GM12878 (cell line): Measurements from ENCODE around the gene KIRREL3. TPM values are rescaled to one million over a fixed set of nuclear protein-coding genes. Genes with fewer than 3 reads are reported as not detected.

Source experiments
- ATAC-seq: fragments of 200-7000 bp; cut with Tn5 transposase; 3 replicates; pipeline ENCODE4 v1.9.1; 2020; ENCODE audit warnings: mild to moderate bottlenecking, moderate library complexity
- BruUV-seq: library from RNA; stranded (reverse); fragments of 400-500 nt; replicated peaks from 2 replicates; lab custom pipeline; 2021; lab: Mats Ljungman, UMichigan
- CTCF ChIA-PET: fragments of 300-600 bp; sonication (Branson Sonifier 250); formaldehyde crosslinking; extraction: SDS; loops from one replicate; lab custom pipeline; 2021; ENCODE audit warnings: inconsistent platforms; lab: Yijun Ruan, JAX
- POLR2A ChIA-PET: fragments of 350-600 bp; formaldehyde crosslinking; extraction: SDS; loops from one replicate; lab custom pipeline; 2021; ENCODE audit warnings: inconsistent platforms; lab: Charles Lee
- RAD21 ChIA-PET: fragments of 300-600 bp; sonication (Branson Sonifier 250); formaldehyde crosslinking; loops from one replicate; lab custom pipeline; 2023; ENCODE audit warnings: antibody characterized with exemption; ENCODE audit not compliant: unreplicated experiment; lab: Charles Lee
- SMC1A ChIA-PET: fragments of 300-600 bp; sonication (Branson Sonifier 250); formaldehyde crosslinking; loops from one replicate; lab custom pipeline; 2023; ENCODE audit not compliant: unreplicated experiment, uncharacterized antibody; lab: Charles Lee
- DNase-seq: peaks from one replicate; pipeline ENCODE4 v3.0.0-alpha.2; 2011; ENCODE audit warnings: low read depth, low spot score
- FAIRE-seq: peaks from 3 replicates; lab custom pipeline; 2011; peaks lifted over from hg19 to GRCh38; lab: Jason Lieb, UNC
- H2AFZ ChIP-seq: 2 replicates; pipeline ENCODE4 v1.6.0; 2011; ENCODE audit warnings: low read depth, low read length, control low read depth; ENCODE audit not compliant: control insufficient read depth
- H3K27ac ChIP-seq: 2 replicates; pipeline ENCODE4 v1.5.1; 2011; ENCODE audit warnings: control low read depth; ENCODE audit not compliant: control insufficient read depth, insufficient read depth
- H3K27me3 ChIP-seq, 2 experiments: replicated peaks in 1 of 2; 2 replicates each; pipeline versions ENCODE4 v1.6.0 to v1.6.1; 2011; ENCODE audit warnings: low read length in 1 of 2; ENCODE audit not compliant: control insufficient read depth in 2 of 2, insufficient read depth in 2 of 2
- H3K36me3 ChIP-seq, 2 experiments: 2 replicates each; pipeline ENCODE4 v1.5.1; 2011; ENCODE audit warnings: low read length in 1 of 2; ENCODE audit not compliant: control insufficient read depth in 2 of 2, insufficient read depth in 2 of 2
- H3K4me1 ChIP-seq: 2 replicates; pipeline ENCODE4 v1.6.1; 2011; ENCODE audit warnings: mild to moderate bottlenecking, low read length, moderate library complexity, mixed read lengths; ENCODE audit not compliant: control insufficient read depth, insufficient read depth
- H3K4me2 ChIP-seq: 2 replicates; pipeline ENCODE4 v1.6.0; 2011; ENCODE audit warnings: control low read depth; ENCODE audit not compliant: control insufficient read depth, insufficient read depth
- H3K4me3 ChIP-seq: fragments of 200-600 bp; sonication (generic); 2 replicates; pipeline ENCODE4 v1.5.1; 2016
- H3K79me2 ChIP-seq: 2 replicates; pipeline ENCODE4 v1.6.0; 2011; ENCODE audit warnings: low read length; ENCODE audit not compliant: control insufficient read depth, insufficient read depth
- H3K9ac ChIP-seq: 2 replicates; pipeline ENCODE4 v1.8.0; 2011; ENCODE audit warnings: low read length, control low read depth, mixed read lengths; ENCODE audit not compliant: control insufficient read depth, insufficient read depth
- H3K9me3 ChIP-seq: replicated peaks from 3 replicates; pipeline ENCODE4 v1.5.1; 2011; ENCODE audit warnings: mild to moderate bottlenecking, low read length; ENCODE audit not compliant: control insufficient read depth, insufficient read depth
- H4K20me1 ChIP-seq: 2 replicates; pipeline ENCODE4 v1.6.0; 2011; ENCODE audit not compliant: control insufficient read depth, insufficient read depth
- BRCA1 ChIP-seq: IDR thresholded peaks from 2 replicates; pipeline ENCODE4 v1.6.1; 2011; ENCODE audit warnings: low read depth, low read length, improper control_type of control experiment
- CHD2 ChIP-seq: IDR thresholded peaks from 2 replicates; pipeline ENCODE4 v1.6.1; 2011; ENCODE audit warnings: low read depth, low read length, improper control_type of control experiment, borderline replicate concordance
- CHD4 ChIP-seq: fragments of 200-600 bp; sonication (generic); IDR thresholded peaks from 2 replicates; pipeline ENCODE4 v1.6.1; 2016; ENCODE audit warnings: mild to moderate bottlenecking
- ESRRA ChIP-seq: IDR thresholded peaks from 2 replicates; pipeline ENCODE4 v1.6.1; 2012; ENCODE audit warnings: mild to moderate bottlenecking, low read length, improper control_type of control experiment
- FOS ChIP-seq: IDR thresholded peaks from 3 replicates; pipeline ENCODE4 v1.6.1; 2011; ENCODE audit warnings: borderline replicate concordance; ENCODE audit not compliant: insufficient read length; ENCODE audit errors: extremely low read depth
- POLR2AphosphoS2 ChIP-seq: IDR thresholded peaks from 2 replicates; pipeline ENCODE4 v1.6.1; 2011; ENCODE audit warnings: low read depth, mild to moderate bottlenecking, low read length, improper control_type of control experiment, moderate library complexity
- ZBED1 ChIP-seq: IDR thresholded peaks from 2 replicates; pipeline ENCODE4 v1.6.1; 2016; ENCODE audit warnings: borderline replicate concordance
- ZNF207 ChIP-seq: fragments of 450-650 bp; IDR thresholded peaks from 2 replicates; pipeline ENCODE4 v1.6.1; 2014; ENCODE audit warnings: antibody characterized with exemption, mild to moderate bottlenecking, borderline replicate concordance
- WGBS: methylation state at CpG from one replicate; pipeline ENCODE4 v1.1.6; 2016; ENCODE audit warnings: low lambda C conversion rate; ENCODE audit not compliant: insufficient replicate concordance, insufficient coverage; ENCODE audit errors: missing lambda C conversion rate; 5-methylcytosine and 5-hydroxymethylcytosine counted together
- in situ Hi-C: fragments of 300-500 bp; cut with MboI; formaldehyde crosslinking; loops from 9 replicates; pipeline ENCODE4 v1.14.3; 2018; ENCODE audit warnings: mixed read lengths
- intact Hi-C: fragments of 100-400 bp; cut with micrococcal nuclease; formaldehyde crosslinking; loops from one replicate; pipeline ENCODE4 v1.14.2; 2022; ENCODE audit not compliant: unreplicated experiment
- polyA plus RNA-seq, 11 experiments: library from polyadenylated mRNA; depleted of rRNA in 4 of 11; unstranded in 6 of 11; stranded (reverse) in 5 of 11; fragments of >200 nt; fragmentation: Nextera tagmentation in 4 of 11; fragmentation: Illumina TruSeq in 1 of 11; extraction: Ambion mirVana in 4 of 11; extraction: Trizol in 1 of 11; gene quantifications; 1 replicate in 1 of 11; 2 replicates in 10 of 11; pipeline versions ENCODE4 v1.2.1 to v1.2.3, GENCODE V29; 2011 to 2016; ENCODE audit warnings: inconsistent platforms in 2 of 11, missing spikeins in 2 of 11, low read depth in 1 of 11
- total RNA-seq, 4 experiments: library from RNA; depleted of rRNA in 3 of 4; stranded (reverse); fragments of >200 nt in 3 of 4; fragmentation: Illumina TruSeq in 1 of 4; extraction: Trizol in 1 of 4; gene quantifications; 2 replicates each; pipeline versions ENCODE4 v1.2.1 to v1.2.3, GENCODE V29; 2013 to 2021
- TF ChIP-seq, protein P1 (sequence below): fragments of 450-650 bp; IDR thresholded peaks from 2 replicates; pipeline ENCODE4 v1.6.1; 2017; ENCODE audit warnings: antibody characterized with exemption, mild to moderate bottlenecking, moderate library complexity
- TF ChIP-seq, protein P2 (sequence below): IDR thresholded peaks from 2 replicates; pipeline ENCODE4 v1.6.1; 2012; ENCODE audit warnings: low read depth, low read length, improper control_type of control experiment
- TF ChIP-seq, protein P3 (sequence below): IDR thresholded peaks from 2 replicates; pipeline ENCODE4 v1.6.1; 2012; ENCODE audit warnings: mild to moderate bottlenecking, low read depth, low read length

The KIRREL3 gene
- total and polyA plus RNA-seq, 10 of the 15 experiments (the other 5 are each of a cell fraction or from before 2014, with no cell fraction given), result under 0.01 TPM; not detected in 9

GRCh38 chr11:126598344-126599216, 402.0 kb downstream of the KIRREL3 start (continued):
- TF ChIP-seq POLR2AphosphoS2 (no peak), ESRRA (no peak)
- TF ChIP-seq, protein P1, sequence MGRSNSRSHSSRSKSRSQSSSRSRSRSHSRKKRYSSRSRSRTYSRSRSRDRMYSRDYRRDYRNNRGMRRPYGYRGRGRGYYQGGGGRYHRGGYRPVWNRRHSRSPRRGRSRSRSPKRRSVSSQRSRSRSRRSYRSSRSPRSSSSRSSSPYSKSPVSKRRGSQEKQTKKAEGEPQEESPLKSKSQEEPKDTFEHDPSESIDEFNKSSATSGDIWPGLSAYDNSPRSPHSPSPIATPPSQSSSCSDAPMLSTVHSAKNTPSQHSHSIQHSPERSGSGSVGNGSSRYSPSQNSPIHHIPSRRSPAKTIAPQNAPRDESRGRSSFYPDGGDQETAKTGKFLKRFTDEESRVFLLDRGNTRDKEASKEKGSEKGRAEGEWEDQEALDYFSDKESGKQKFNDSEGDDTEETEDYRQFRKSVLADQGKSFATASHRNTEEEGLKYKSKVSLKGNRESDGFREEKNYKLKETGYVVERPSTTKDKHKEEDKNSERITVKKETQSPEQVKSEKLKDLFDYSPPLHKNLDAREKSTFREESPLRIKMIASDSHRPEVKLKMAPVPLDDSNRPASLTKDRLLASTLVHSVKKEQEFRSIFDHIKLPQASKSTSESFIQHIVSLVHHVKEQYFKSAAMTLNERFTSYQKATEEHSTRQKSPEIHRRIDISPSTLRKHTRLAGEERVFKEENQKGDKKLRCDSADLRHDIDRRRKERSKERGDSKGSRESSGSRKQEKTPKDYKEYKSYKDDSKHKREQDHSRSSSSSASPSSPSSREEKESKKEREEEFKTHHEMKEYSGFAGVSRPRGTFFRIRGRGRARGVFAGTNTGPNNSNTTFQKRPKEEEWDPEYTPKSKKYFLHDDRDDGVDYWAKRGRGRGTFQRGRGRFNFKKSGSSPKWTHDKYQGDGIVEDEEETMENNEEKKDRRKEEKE, result no peak

DNA sequence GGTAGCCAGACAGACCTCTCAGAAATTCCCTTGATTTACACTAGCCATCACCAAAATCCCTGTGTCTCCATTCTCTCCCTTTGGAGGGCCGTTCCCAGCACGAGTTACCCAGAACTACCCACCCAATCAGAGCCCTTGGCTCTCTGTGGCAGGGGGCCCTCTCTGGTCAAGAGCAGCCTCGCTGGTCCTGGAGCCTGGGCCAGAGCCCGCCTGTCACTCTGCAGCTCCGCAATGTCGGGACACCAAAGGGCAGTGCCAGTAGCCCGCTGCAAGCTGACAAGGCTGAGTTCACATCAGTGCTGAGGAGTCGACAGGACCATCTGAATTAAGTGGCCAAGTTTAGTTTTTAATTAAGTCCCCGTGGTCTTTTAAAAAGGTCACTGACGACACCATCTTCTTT, 403.5 kb downstream of the KIRREL3 start:
- RAD21 ChIA-PET, result no interaction called here
- TF ChIP-seq ZBED1 (no peak), BRCA1 (no peak), FOS (no peak), CHD2 (no peak), CHD4 (no peak), ZNF207 (no peak)
- TF ChIP-seq, protein P2, sequence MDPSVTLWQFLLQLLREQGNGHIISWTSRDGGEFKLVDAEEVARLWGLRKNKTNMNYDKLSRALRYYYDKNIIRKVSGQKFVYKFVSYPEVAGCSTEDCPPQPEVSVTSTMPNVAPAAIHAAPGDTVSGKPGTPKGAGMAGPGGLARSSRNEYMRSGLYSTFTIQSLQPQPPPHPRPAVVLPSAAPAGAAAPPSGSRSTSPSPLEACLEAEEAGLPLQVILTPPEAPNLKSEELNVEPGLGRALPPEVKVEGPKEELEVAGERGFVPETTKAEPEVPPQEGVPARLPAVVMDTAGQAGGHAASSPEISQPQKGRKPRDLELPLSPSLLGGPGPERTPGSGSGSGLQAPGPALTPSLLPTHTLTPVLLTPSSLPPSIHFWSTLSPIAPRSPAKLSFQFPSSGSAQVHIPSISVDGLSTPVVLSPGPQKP, result no peak
- TF ChIP-seq, protein P3, sequence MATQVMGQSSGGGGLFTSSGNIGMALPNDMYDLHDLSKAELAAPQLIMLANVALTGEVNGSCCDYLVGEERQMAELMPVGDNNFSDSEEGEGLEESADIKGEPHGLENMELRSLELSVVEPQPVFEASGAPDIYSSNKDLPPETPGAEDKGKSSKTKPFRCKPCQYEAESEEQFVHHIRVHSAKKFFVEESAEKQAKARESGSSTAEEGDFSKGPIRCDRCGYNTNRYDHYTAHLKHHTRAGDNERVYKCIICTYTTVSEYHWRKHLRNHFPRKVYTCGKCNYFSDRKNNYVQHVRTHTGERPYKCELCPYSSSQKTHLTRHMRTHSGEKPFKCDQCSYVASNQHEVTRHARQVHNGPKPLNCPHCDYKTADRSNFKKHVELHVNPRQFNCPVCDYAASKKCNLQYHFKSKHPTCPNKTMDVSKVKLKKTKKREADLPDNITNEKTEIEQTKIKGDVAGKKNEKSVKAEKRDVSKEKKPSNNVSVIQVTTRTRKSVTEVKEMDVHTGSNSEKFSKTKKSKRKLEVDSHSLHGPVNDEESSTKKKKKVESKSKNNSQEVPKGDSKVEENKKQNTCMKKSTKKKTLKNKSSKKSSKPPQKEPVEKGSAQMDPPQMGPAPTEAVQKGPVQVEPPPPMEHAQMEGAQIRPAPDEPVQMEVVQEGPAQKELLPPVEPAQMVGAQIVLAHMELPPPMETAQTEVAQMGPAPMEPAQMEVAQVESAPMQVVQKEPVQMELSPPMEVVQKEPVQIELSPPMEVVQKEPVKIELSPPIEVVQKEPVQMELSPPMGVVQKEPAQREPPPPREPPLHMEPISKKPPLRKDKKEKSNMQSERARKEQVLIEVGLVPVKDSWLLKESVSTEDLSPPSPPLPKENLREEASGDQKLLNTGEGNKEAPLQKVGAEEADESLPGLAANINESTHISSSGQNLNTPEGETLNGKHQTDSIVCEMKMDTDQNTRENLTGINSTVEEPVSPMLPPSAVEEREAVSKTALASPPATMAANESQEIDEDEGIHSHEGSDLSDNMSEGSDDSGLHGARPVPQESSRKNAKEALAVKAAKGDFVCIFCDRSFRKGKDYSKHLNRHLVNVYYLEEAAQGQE, result no peak

More for the DNA sequence above, 403.5 kb downstream of the KIRREL3 start:
- WGBS, result 22% methylated on average over 10 of the region's 10 CpGs
- CTCF ChIA-PET, result no interaction called here
- Histone ChIP-seq H3K27me3 (peaks cover 2 to 4% of the 10 kb centered on the region in 2 experiments; a peak in 3 of 4 replicates), H3K4me1 (no peaks in the 10 kb centered on the region), H3K9ac (no peak overlapping the region), H2AFZ (no peak overlapping the region), H3K36me3 (no peaks in the 10 kb centered on the region), H3K79me2 (no peaks in the 10 kb centered on the region), H3K4me2 (no peak overlapping the region), H3K27ac (no peak overlapping the region), H3K9me3 (no peaks in the 10 kb centered on the region; the same call in 2 of the 3 replicates), H3K4me3 (no peak overlapping the region), H4K20me1 (no peaks in the 10 kb centered on the region)
- no peak for ATAC-seq
- POLR2A ChIA-PET, result no interaction called here
- intact Hi-C loops (no loop called here), in situ Hi-C loops (no loop called here)
- no peak for FAIRE-seq
- DNase-seq, result no peak
- SMC1A ChIA-PET, result no interaction called here
- no TSS peak for BruUV-seq
